Panc1 (cell line): ENCODE data around the gene MPLKIP. TPM values are rescaled to one million over a fixed set of nuclear protein-coding genes. Genes with fewer than 3 reads are reported as not detected.
"Not testable (repeated sequence)": the region's sequence is repeated elsewhere in the genome, so short reads cannot be mapped to it uniquely, and the experiment has no call there.

Experiments used
- ATAC-seq: fragments of 200-7000 bp; cut with Tn5 transposase; 2 replicates; pipeline ENCODE4 v1.9.1; 2020; ENCODE audit warnings: mild to moderate bottlenecking, moderate library complexity
- BruUV-seq: library from RNA; stranded (reverse); fragments of 400-500 nt; replicated peaks from 2 replicates; lab custom pipeline; 2021; lab: Mats Ljungman, UMichigan
- CTCF ChIA-PET: fragments of 300-600 bp; sonication (Branson Sonifier 250); formaldehyde crosslinking; loops from one replicate; lab custom pipeline; 2022; ENCODE audit warnings: antibody characterized with exemption; lab: Charles Lee
- POLR2A ChIA-PET: fragments of 300-600 bp; sonication (Branson Sonifier 250); formaldehyde crosslinking; loops from one replicate; lab custom pipeline; 2022; ENCODE audit warnings: antibody characterized with exemption; lab: Charles Lee
- DNase-seq: peaks from one replicate; pipeline ENCODE4 v3.0.0-alpha.2; 2010; ENCODE audit warnings: low read depth, low spot score
- H3K27ac ChIP-seq: 2 replicates; pipeline ENCODE4 v1.5.1; 2011; ENCODE audit warnings: mild to moderate bottlenecking, low read length, inconsistent platforms
- H3K27me3 ChIP-seq: fragments of 200-500 bp; sonication (Bioruptor generic); 2 replicates; pipeline ENCODE4 v1.6.0; 2014; ENCODE audit warnings: low read length, inconsistent platforms; ENCODE audit not compliant: control insufficient read depth, insufficient read depth
- H3K36me3 ChIP-seq: fragments of 200-500 bp; sonication (Bioruptor generic); 2 replicates; pipeline ENCODE4 v1.5.1; 2014; ENCODE audit warnings: inconsistent platforms, mild to moderate bottlenecking, low read length, moderate library complexity; ENCODE audit not compliant: control insufficient read depth, insufficient read depth
- H3K4me1 ChIP-seq: 2 replicates; pipeline ENCODE4 v1.5.1; 2011; ENCODE audit warnings: inconsistent platforms, mild to moderate bottlenecking, low read length, moderate library complexity; ENCODE audit not compliant: control insufficient read depth, insufficient read depth
- H3K4me3 ChIP-seq, 2 experiments: 2 replicates each; pipeline ENCODE4 v1.5.1; 2011 to 2012; ENCODE audit warnings: low read depth in 2 of 2, low read length in 2 of 2, mild to moderate bottlenecking in 2 of 2, inconsistent platforms in 1 of 2, moderate library complexity in 1 of 2
- H3K9me3 ChIP-seq: fragments of 200-500 bp; sonication (Bioruptor generic); 2 replicates; pipeline ENCODE4 v1.5.1; 2014; ENCODE audit warnings: low read depth, mild to moderate bottlenecking, inconsistent platforms, low read length, moderate library complexity; ENCODE audit not compliant: control insufficient read depth, insufficient read depth
- CTCF ChIP-seq: fragments of 450-650 bp; IDR thresholded peaks from 2 replicates; pipeline ENCODE4 v1.5.1; 2017; ENCODE audit warnings: mild to moderate bottlenecking
- POLR2AphosphoS5 ChIP-seq: IDR thresholded peaks from 2 replicates; pipeline ENCODE4 v1.6.1; 2012; ENCODE audit warnings: mild to moderate bottlenecking, low read depth, low read length, moderate library complexity
- SIN3A ChIP-seq: IDR thresholded peaks from 2 replicates; pipeline ENCODE4 v1.6.1; 2012; ENCODE audit warnings: low read depth, mild to moderate bottlenecking, low read length, moderate library complexity, borderline replicate concordance; ENCODE audit not compliant: insufficient read depth
- TCF7L2 ChIP-seq: IDR thresholded peaks from 2 replicates; pipeline ENCODE4 v1.6.1; 2011; ENCODE audit warnings: mild to moderate bottlenecking, low read depth, low read length, inconsistent platforms
- in situ Hi-C: cut with HindIII; loops from 2 replicates; pipeline ENCODE4 v1.10.0; 2016; ENCODE audit warnings: low sequenced_read_pairs, low pct_unique_long_range_greater_than_20kb
- intact Hi-C: fragments of 100-400 bp; cut with micrococcal nuclease; formaldehyde crosslinking; loops from one replicate; pipeline ENCODE4 v1.10.0; 2022; ENCODE audit not compliant: unreplicated experiment
- total RNA-seq: library from RNA; stranded (reverse); gene quantifications from one replicate; pipeline ENCODE4 v1.2.1, GENCODE V29; 2021; ENCODE audit not compliant: unreplicated experiment
- TF ChIP-seq, protein P1 (sequence below), 2 experiments: IDR thresholded peaks; 2 replicates each; pipeline ENCODE4 v1.6.1; 2011 to 2012; ENCODE audit warnings: low read depth in 2 of 2, control low read depth in 1 of 2, low read length in 1 of 2, mild to moderate bottlenecking in 1 of 2, moderate library complexity in 1 of 2; ENCODE audit not compliant: insufficient read depth in 1 of 2

Gene MPLKIP
- total RNA-seq, 1 experiment from 2014 or later = 42.6 TPM

DNA sequence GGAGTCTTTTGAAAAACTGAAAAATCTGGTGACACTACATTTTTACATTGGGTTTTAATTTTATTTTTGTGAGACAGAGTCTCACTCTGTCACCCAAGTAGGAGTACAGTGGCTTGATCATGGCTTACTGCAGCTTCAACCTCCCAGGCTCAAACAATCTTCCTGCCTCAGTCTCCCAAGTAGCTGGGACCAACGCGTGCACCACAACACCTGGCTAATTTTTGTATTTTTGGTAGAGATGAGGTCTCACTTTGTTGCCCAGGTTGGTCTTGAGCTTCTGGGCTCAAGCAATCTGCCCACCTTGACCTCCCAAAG lies 11.5 kb downstream of the MPLKIP start:
- ChIA-PET POLR2A (interaction anchor here (0.6 kb wide), 1 partner anchor 34 kb away, joined by 7 read pairs; no protein-coding TSS in a partner anchor), CTCF (no interaction called here)
- TF ChIP-seq TCF7L2 = no peak
- no peak for TF ChIP-seq CTCF
- TF ChIP-seq, protein P1, sequence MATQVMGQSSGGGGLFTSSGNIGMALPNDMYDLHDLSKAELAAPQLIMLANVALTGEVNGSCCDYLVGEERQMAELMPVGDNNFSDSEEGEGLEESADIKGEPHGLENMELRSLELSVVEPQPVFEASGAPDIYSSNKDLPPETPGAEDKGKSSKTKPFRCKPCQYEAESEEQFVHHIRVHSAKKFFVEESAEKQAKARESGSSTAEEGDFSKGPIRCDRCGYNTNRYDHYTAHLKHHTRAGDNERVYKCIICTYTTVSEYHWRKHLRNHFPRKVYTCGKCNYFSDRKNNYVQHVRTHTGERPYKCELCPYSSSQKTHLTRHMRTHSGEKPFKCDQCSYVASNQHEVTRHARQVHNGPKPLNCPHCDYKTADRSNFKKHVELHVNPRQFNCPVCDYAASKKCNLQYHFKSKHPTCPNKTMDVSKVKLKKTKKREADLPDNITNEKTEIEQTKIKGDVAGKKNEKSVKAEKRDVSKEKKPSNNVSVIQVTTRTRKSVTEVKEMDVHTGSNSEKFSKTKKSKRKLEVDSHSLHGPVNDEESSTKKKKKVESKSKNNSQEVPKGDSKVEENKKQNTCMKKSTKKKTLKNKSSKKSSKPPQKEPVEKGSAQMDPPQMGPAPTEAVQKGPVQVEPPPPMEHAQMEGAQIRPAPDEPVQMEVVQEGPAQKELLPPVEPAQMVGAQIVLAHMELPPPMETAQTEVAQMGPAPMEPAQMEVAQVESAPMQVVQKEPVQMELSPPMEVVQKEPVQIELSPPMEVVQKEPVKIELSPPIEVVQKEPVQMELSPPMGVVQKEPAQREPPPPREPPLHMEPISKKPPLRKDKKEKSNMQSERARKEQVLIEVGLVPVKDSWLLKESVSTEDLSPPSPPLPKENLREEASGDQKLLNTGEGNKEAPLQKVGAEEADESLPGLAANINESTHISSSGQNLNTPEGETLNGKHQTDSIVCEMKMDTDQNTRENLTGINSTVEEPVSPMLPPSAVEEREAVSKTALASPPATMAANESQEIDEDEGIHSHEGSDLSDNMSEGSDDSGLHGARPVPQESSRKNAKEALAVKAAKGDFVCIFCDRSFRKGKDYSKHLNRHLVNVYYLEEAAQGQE (IDR thresholded peaks at IDR 0.05; ENCODE audit: insufficient read depth in 1 of 2, low read depth in 2 of 2, low read length in 1 of 2) = no peak
- no TSS peak for BruUV-seq
- intact Hi-C loops = no loop called here
- H3K36me3 ChIP-seq = no peaks in the 10 kb centered on the region
- no peaks in the 10 kb centered on the region for H3K4me1 ChIP-seq
- no peaks in the 10 kb centered on the region for H3K27me3 ChIP-seq
- H3K27ac ChIP-seq = no peak overlapping the region
- no peaks in the 10 kb centered on the region for H3K9me3 ChIP-seq
- no peak overlapping the region for H3K4me3 ChIP-seq
- in situ Hi-C loops = no loop called here
- ATAC-seq (no peak), DNase-seq (no peak)

DNA sequence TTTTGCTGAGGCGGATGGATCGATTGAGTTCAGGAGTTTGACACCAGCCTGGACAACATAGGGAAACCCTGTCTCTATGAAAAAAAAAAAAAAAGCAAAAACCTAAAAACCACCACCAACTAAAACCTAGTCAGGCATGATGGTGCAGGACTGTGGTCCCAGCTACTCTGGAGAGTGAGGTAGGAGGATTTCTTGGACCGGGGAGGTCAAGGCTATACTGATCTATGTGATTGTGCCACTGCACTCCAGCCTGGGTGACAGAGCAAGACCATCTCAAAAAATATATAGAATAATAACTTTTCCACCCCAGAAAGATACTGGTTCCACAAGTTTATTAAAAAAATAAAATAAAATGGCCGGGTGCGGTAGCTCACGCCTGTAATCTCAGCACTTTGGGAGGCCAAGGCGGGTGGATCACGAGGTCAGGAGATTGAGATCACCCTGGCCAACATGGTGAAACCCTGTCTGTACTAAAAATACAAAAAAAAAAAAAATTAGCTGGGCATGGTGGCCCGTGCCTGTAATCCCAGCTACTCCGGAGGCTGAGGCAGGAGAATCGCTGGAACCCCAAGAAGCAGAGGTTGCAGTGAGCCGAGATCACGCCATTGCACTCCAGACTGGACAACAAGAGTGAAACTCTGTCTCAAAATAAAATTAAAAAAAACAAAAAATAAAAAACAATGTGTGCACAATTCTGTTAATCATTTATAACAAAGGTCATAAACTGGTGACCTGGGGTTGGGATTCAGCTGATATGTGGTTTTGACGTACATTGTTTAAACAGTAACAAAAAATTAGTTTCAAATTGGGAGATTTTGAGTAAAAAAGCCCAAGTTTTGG lies 12.1 kb downstream of the MPLKIP start:
- ATAC-seq, H3K36me3 ChIP-seq, H3K27ac ChIP-seq, CTCF ChIA-PET, BruUV-seq, H3K4me1 ChIP-seq, H3K9me3 ChIP-seq, DNase-seq, intact Hi-C loops, H3K27me3 ChIP-seq, H3K4me3 ChIP-seq, in situ Hi-C loops: not testable (repeated sequence)
- POLR2A ChIA-PET = interaction anchor here (0.6 kb wide), 1 partner anchor 33 kb away, joined by 7 read pairs; no protein-coding TSS in a partner anchor

- TF ChIP-seq SIN3A (no peak), CTCF (no peak), POLR2AphosphoS5 (no peak), TCF7L2 (no peak)
- TF ChIP-seq, protein P1 (IDR thresholded peaks at IDR 0.05; ENCODE audit: insufficient read depth in 1 of 2, low read depth in 2 of 2, low read length in 1 of 2) = no peak
- no peaks in the 10 kb centered on the region for H3K4me1 ChIP-seq
- H3K4me3 ChIP-seq = no peak overlapping the region
- H3K27me3 ChIP-seq = no peaks in the 10 kb centered on the region
- ATAC-seq (no peak), DNase-seq (no peak)
- BruUV-seq = no TSS peak
- in situ Hi-C loops = no loop called here
- CTCF ChIA-PET = no interaction called here
- no peaks in the 10 kb centered on the region for H3K9me3 ChIP-seq
- H3K36me3 ChIP-seq = no peaks in the 10 kb centered on the region
- POLR2A ChIA-PET = no interaction called here
- H3K27ac ChIP-seq = no peak overlapping the region
- intact Hi-C loops = no loop called here
Observed at GRCh38 chr7:40120020-40120419, 14.4 kb downstream of the MPLKIP start.
